WERI-Rb-1 (cell line): ENCODE data around the gene TTC16.

Experiments
- DNase-seq: peaks from one replicate; pipeline ENCODE4 v3.0.0-alpha.2; 2020
- H3K27ac ChIP-seq: fragments of 250-450 bp; sonication (Bioruptor Pico); 2 replicates; pipeline ENCODE4 v1.5.1; 2020; ENCODE audit warnings: mild to moderate bottlenecking, moderate library complexity
- H3K27me3 ChIP-seq: fragments of 250-450 bp; sonication (Bioruptor Pico); 2 replicates; pipeline ENCODE4 v1.5.1; 2021; ENCODE audit warnings: mild to moderate bottlenecking, low read depth, moderate library complexity; ENCODE audit not compliant: insufficient read depth, severe bottlenecking
- H3K36me3 ChIP-seq: fragments of 250-450 bp; sonication (Bioruptor Pico); 2 replicates; pipeline ENCODE4 v1.5.1; 2020; ENCODE audit warnings: mild to moderate bottlenecking, moderate library complexity
- H3K4me3 ChIP-seq: 2 replicates; pipeline ENCODE4 v1.5.1; 2011; ENCODE audit warnings: low read depth, mild to moderate bottlenecking, control low read depth, low read length
- H3K9me3 ChIP-seq: fragments of 250-450 bp; sonication (Bioruptor Pico); 2 replicates; pipeline ENCODE4 v1.5.1; 2021; ENCODE audit warnings: mild to moderate bottlenecking, moderate library complexity; ENCODE audit not compliant: severe bottlenecking
- CTCF ChIP-seq: IDR thresholded peaks from 2 replicates; pipeline ENCODE4 v1.5.1; 2011; ENCODE audit warnings: low read depth, mild to moderate bottlenecking, control low read depth, inconsistent platforms, low read length

The TTC16 gene

GRCh38 chr9:127715470-127716337, at the start of gene TTC16, which contains the start of gene PTRH1:
TSS of gene TTC16 (plus strand) at chr9:127716079. CDS start at chr9:127716146, 67 bp downstream.
TSS of gene PTRH1 (minus strand) at chr9:127715663. CDS start at chr9:127715639, 24 bp downstream.
- Histone ChIP-seq H3K36me3 (no peaks in the 10 kb centered on the region), H3K27ac (no peak within 1 kb of the TSS), H3K9me3 (no peaks in the 10 kb centered on the region), H3K27me3 (no peaks in the 10 kb centered on the region), H3K4me3 (peak within 1 kb of the TSS; percentile 54)
- no peak for TF ChIP-seq CTCF
- peak; percentile 98 for DNase-seq

- Histone ChIP-seq H3K36me3 (peaks cover 83% of the 10 kb centered on the region), H3K9me3 (no peaks in the 10 kb centered on the region), H3K4me3 (no peak overlapping the region), H3K27me3 (no peaks in the 10 kb centered on the region), H3K27ac (no peak overlapping the region)
- no peak for DNase-seq
- TF ChIP-seq CTCF: no peak
Observed at GRCh38 chr9:127667127-127667844, 48.6 kb upstream of the TTC16 start.

GRCh38 chr9:127667906-127668305, 48.0 kb upstream of the TTC16 start:
- Histone ChIP-seq H3K27ac (no peak overlapping the region), H3K36me3 (peaks cover 85% of the 10 kb centered on the region), H3K9me3 (no peaks in the 10 kb centered on the region), H3K4me3 (no peak overlapping the region), H3K27me3 (no peaks in the 10 kb centered on the region)
- TF ChIP-seq CTCF: no peak
- DNase-seq: no peak

- Histone ChIP-seq H3K9me3 (no peaks in the 10 kb centered on the region), H3K36me3 (peaks cover 90% of the 10 kb centered on the region), H3K27me3 (no peaks in the 10 kb centered on the region), H3K27ac (no peak overlapping the region), H3K4me3 (no peak overlapping the region)
- DNase-seq: no peak
- no peak for TF ChIP-seq CTCF
Observed at GRCh38 chr9:127673234-127673633, 42.6 kb upstream of the TTC16 start.

GRCh38 chr9:127676638-127677037, 39.2 kb upstream of the TTC16 start:
- Histone ChIP-seq H3K4me3 (no peak overlapping the region), H3K36me3 (peaks cover 93% of the 10 kb centered on the region), H3K27ac (no peak overlapping the region), H3K27me3 (no peaks in the 10 kb centered on the region), H3K9me3 (no peaks in the 10 kb centered on the region)
- TF ChIP-seq CTCF: no peak
- DNase-seq: no peak
